DMS79 (cell line): Measurements from ENCODE around the gene NOS1AP.
"Not testable (repeated sequence)": the region's sequence is repeated elsewhere in the genome, so short reads cannot be mapped to it uniquely, and the experiment has no call there.

Source experiments
- DNase-seq: peaks from one replicate; lab custom pipeline; 2025; lab: John Stamatoyannopoulos, UW

NOS1AP gene

DNA sequence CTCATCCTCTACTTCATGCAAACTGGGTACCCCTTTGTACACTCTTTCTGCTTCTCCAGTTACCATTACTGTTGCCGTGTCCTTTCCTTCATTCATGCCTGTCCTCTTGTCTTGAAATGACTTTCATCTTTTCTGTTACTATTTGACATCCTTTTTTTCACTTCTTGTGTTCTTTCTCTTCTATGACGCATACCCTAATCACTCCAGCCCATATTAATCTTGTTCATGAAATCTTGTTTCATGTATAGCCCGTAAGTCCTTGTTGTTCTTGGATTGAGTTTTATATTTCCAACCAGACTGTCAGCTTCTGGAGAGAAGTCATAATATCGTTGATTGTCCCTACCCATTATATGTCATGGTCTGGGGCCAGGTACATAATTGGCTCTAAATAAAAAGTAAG lies 126.1 kb downstream of the NOS1AP start:
- no peak for DNase-seq

DNA sequence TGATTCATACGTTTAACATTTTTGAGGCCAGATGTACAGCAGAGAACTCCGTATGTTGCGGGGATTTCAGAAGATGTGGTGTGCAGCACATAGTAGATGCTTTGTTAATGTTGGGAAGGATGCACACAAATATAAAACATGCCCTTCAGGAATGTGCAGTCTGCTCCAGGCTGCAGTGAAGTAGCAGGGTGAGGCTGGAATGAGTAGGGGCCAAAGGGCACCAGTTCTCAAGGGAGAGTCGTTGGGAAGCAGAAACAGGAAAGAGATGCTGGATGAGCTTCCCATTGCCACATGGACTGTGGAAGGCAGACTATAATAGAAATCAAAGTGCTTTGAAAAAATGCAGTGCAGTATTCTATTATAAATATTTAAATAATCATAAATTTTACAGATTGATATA lies 126.9 kb downstream of the NOS1AP start:
- no peak for DNase-seq

DNA sequence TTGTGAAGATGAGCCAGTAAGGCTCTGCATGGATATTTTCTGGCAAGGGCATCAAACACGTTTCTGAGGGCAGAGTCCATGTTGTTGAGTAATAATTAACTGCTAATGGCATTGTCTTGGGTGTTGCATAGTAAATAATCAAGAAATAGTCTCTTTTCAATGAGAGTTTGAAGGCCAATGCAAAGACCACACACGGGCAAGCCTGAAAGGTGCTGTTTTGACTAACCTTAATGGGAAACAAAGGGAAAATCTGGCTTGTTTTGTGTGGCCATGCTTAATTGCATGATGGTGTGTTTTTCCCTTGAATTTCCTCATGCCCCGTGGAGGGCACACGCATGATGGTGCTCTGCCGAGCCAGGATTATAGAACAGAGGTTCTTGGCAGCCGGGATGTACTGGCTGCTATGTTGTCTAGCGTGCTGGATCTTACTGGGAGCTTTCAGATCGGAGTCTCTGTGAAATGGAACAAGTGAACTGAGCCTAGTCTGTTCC lies 127.6 kb downstream of the NOS1AP start:
- no peak for DNase-seq

DNA sequence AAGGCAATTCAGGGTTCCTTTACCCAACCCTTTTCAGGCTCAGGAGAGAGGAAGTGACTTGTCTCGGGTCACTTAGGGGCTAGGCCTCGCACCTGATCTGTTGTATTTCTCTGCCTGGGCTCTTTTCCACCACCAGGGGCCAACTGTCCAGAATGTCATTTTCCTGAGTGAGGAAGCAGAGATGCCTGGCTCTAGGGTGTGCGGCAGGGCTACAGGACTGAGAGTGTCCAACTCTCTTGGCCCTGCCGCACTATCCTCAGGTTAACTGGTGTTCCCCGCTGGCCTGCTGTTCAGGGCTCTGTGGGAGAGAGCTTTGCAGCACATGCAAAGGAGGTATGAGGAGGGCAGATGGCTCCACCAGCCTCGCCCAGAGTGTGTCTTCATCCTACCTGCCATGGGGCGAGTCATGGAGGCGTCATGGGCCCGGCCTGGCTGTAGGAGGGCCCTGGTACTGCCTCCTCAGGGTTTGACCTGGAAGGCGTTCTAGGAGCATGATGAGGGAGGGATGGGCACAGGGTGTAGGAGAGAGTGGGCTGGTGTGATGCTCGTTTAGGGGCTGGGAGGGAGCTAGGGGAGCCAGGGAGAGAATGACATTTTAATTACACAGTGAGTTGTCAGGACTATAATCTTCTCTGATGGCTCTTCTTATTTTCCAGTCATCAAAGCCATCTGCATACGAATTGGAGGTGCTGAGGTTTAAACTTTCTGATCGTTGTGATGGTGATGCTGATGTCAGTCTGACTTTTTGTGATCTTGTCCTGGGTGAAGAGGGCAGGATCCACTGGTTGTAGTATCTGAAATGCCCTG lies 128.3 kb downstream of the NOS1AP start:
- no peak for DNase-seq

DNA sequence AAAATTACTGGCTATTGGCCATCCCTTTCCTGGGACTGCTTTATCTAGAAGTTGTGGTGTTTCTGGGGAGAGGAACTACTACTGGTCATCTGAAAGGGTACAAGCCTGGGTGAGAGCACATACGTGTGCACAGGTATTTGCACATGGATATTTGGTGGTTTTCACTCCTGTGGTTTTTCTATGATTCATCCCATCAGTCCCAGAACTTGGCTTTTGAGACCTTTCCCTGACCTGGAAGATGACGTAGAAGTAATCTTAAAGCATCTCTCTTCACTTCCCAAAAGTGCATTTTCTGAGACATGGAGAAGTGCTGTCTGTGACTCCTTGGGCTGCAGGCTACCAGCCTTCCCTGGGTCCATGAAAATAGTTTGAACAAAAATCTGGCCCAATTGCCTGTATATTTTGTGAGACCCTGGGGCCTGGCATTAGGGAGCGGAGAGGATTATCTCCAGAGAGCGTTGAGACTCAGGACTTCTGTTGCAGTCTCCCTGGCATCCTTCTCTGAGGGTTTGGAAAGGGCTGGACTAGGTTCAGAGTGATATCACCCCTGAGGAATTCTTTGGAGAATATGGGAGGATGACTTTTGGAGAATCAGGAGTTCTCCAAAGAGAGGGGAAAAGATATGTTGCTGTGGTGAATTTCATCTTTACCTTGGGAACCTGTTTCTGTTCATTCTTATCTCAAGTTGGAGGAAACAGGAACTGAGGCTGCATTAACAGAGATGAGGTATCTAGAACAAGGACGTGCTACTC lies 130.8 kb downstream of the NOS1AP start:
- no peak for DNase-seq

DNA sequence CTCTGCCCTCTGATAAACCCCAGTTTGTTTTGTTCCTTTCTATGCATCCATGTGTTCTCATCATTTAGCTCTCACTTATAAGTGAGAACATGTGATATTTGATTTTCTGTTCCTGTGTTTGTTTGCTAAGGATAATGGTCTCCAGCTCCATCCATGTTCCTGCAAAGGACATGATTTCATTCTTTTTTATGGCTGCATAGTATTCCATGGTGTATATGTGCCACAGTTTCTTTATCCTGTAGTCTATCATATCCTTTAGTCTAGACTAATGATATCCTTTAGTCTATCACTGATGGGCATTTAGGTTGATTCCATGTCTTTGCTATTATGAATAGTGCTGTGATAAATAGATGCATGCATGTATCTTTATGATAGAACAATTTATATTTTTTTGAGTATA lies 131.6 kb downstream of the NOS1AP start:
- DNase-seq, result not testable (repeated sequence)

DNA sequence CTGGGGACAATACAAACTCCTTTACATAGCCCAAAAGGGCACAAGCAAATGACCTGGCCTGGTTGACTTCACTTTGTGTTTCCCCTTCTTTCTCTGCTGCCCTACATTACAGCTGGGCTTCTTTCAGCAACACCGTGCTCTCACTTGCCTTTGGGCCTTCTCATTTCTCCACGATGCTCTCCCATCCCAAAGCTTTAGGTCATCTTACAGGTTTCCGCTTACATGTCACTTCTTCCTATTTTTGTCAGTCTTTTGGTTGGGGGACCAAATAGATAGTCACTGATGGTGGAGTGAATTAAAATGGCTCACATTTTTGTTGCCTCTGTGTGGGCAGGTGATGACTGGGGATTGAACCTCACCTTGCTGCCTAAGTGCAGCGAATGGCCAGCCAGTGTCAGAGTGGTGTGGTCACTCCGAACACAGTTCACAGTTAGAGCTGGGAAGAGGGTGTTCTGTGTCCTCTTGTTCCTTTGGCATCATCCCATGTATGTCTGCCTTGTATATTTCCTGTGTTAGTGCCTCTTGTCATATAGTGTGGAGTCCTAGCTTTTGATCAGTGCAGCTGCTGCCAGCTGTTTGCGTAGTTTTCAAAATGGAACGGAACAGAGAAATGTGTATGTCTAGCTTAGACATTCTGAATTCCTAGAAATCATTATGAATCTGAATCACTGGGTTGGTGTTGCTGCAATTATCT lies 134.8 kb downstream of the NOS1AP start:
- no peak for DNase-seq

DNA sequence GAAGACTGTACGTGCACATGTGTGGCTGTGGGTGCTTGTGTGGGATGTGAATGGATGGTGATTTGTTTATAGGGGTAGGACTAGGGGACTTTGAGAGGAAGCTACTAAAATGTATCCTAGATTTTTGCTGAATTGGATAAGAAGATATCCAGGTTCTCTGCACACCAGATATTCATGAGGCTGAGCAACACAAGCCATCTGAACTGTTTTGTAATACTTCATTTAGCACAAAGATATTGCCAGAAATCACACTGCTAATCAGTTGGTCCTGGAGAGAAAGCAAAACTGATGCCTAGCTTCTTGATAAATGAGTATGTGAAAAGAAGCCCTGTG lies 135.3 kb downstream of the NOS1AP start:
- DNase-seq, result no peak

DNA sequence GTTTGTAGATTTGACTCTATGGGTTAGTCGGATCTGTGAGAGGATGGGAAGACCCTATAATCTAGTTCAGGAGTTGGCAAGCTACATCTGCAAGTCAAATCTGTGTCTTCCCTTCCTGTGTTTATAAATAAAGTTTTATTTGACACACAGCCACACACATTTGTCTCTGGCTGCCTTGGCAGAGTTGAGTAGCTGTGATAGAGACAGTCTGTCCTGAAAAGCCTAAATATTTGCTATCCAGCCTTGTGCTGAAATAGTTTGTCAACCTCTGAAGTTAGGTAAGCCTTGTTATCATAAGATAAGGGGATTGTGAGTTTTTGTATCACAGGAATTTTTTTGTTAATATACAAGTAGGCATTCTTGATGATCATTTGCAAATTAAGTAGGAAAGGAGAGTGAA lies 136.8 kb downstream of the NOS1AP start:
- DNase-seq, result no peak

DNA sequence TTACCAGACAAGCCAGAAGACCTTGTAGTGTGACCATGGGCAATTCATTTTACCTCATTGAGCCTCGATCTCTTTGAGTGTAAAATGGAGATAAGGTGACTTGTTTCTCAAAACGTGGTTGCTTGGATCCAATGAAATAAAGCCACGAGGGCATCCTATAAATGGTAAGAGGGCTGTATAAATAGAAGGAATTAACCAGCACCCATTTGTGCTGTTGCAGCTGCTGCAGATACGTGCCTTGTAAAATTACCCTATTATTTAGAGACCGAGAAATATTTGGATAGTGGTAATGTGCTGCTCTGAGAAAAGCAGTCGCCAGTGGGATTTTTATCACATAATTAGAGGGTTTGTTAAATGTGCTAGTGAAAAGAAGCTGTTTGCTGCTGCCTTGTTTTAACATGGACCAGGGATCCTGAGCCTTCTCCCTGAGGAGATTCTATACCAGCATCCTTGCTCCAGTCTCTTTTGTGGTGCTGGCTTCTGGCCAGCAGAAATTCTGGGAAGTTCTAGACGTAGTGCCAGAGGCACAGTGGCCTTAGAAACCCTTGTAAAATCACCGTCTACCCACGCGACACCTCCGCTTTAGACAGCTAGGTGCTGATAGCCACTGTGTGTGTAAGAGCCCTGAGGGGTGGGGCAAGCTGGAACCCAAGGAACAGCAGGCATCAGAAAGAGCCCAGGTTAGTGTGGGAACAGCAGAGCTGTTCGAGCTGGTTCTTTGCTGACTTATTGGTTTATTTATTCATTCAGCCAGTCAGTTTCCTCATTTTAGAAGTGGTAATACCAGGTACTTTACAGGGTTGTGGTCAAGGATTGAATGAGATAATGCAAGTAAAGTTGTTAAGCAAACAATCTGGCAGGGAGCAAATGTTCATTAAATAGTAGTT lies 137.5 kb downstream of the NOS1AP start:
- DNase-seq, result peak; percentile 83

DNA sequence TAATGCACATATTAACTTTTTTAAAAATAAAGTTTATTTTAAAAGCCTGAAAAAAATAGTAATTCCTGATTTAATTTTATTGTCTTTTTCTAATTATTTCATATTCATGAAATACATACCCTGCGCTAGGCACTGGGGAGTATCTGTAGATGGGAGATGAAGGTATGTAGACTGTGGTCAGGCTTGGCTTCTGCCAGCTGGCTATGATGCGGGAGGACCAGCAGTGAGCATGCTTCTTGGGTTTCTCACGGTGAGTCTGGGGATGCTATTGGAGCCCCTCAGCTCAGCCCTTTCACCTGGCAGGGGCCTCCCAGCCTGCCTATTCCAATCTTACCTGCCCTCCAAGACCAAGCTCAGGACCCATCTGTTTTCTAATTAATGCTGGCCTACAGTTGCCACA lies 138.4 kb downstream of the NOS1AP start:
- DNase-seq, result no peak

DNA sequence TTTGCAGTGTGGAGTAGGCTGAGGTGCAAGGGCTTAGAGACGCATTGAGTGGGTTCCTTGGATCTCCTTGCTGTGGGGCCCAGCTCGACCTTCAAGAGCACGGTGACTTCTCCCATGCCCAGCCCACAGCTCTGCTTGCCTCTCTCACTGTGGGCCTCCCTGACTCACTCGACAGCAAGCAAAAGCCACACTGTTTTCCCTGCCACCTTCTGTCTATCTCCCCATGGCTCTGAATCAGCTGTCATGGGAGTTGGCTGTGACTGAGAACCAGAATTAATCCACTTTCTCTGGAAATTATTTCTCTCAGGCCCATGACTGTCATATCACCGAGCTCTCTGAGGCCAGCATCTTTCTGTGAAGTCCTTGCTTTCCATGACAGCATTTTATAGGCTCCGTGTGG lies 140.7 kb downstream of the NOS1AP start:
- DNase-seq, result no peak

DNA sequence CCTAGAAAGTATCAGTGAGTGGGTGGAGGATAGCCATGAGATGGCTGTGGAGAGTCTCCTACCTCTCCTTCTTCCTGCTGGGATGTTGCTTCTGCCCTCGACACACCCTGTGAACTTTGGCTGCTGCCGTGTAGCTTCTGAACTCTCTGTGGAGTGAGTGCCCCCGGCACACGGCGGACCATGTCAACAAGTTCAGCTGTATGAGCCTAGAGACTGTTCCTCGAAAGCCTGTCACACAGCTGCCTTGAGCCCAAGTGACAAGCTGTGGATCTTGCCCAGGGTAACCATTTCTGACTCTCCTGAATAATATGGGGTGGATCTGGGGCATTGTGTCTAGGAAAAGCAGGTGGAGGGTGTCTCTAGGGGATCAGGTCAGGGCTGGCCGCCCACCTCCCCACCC lies 143.2 kb downstream of the NOS1AP start:
- no peak for DNase-seq

DNA sequence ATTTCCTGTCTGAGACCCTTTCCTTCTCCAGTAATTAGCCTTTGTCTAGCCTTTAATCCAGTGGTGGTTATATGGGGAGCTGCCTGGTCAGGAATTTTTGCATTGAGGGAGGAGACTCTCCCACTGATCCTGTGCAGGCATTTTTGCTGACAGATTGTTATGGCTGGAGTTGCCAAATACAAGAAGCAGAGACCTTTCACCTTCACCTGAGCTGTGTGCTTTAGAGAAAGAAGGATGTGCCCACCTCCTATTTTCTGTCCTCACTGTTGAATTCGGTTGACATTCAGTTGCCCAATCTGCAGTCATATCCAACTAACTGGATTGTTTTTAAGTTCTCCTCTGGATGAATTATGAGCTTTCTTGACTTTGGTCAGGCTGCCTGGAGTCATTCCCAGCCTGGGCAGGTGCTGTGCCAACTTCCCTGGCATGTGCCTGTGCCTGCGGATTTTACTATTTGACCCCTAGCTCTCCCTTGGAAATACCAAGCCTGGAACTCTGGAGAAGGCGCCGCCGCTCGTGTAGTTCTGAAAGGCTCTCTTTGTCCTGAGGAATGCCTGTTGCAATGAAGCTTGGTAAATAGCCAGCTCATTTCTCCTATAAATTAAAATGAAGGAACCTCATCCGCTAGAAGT lies 143.9 kb downstream of the NOS1AP start:
- DNase-seq, result no peak

DNA sequence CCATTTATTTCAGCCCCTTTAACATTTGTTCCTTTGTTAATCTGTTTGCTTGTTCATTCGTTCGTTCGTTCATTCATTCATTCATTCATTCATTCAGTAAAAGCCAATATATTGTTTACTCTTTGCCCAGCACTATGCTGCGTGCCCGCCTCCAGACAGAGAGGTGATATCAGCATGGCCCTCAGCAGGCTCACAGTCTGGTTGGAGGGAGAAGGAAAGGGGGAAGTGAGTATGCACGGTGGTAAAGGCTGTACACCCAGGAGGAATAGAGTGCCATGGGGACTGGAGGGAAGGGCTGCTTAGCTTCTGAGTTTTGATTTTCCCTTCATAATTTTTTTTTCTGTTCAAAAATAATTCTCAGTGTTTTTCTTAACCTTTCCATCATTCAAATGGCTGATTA lies 144.7 kb downstream of the NOS1AP start:
- DNase-seq, result no peak

DNA sequence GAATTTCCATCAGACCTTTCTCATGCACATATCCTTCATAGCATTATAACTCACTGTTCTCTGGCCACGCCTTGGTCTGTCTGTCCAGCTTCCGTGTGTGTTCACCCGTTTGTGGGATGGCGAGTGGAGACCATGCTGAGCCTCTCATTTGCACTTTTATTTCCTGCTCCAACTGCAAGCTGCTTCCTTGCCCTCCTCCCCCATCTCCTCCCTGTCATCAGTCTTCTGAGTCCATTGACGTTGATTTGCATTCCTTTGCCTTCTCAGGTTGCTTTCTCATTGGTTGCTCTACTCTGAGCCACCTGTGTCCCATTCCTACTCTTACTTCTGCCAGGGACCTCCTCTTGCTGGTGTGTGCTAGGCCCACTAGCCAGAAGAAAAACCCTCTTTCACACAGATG lies 146.4 kb downstream of the NOS1AP start:
- no peak for DNase-seq

DNA sequence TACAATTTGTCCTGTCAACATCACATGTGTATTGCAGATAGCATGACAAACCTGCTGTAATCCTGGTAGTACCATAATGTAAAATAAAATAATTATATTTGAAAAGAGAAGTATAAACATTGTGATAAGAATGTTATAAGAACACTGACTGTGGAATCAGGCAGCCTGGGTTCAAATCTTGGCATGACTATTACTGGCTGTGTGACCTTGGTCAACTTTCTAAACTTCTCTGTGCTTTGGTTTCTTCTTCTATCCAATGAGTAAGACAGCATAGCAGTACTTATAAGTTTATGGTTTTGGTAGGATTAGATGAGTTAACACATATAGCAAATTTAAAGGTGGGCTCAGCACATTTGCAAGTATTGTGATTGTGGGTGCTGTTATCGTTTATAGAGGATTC lies 147.1 kb downstream of the NOS1AP start:
- no peak for DNase-seq

DNA sequence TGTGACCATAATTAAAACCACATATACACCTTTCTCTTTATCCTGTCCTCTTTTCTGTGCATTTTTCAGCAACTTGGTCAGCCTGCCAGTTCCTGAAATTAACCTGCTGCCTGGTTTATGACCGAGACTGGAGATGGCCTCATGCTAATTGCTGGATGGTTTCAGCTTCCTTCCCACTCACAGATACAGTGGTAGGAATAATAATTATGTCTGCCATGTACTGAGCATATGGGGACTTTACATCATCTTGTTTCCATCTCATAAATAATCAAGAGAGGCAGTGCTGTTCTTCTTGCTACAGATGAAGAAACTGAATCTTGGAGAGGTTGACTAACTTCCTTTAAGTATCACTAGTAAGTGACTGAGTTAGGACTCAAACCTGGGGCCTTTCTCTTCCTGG lies 148.2 kb downstream of the NOS1AP start:
- no peak for DNase-seq

DNA sequence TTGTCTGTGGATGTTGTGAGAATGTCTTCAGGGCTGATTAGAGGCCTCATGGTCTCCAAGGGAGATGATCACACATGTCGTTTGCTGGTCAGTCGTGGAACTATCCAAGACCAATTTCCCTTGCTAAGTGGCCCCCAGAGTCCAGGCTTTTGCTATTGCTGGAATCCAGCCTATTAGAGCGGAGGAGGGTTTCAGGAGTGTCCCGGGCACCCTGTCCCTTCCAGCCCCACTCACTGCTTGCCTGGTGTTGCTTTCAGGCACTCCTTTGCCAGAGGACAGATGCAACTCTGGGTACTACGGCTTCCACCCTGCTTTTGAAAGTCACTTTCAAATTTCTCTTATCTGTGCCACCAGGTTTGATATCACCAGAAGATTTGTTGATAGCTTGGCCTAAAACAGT lies 149.1 kb downstream of the NOS1AP start:
- no peak for DNase-seq

DNA sequence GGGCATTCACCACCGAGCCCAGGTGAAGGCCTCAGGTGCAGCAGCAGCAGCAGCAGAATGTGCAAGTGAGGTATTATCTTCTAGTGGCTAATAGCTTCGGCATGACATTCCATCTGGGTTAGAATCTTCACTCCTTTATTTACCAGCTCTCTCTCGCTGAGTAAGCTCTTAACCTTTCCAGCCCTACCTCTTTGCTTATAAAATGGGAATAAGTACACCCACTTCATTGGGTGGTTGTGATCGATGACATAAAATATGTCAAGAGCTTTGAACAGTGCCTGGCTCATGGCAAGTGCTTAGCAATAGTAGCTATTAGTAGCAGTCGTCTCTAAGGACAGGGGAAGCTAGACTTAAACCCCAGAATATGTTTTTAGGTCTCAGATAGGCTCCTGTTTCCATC lies 149.5 kb downstream of the NOS1AP start:
- DNase-seq, result peak; percentile 64

DNA sequence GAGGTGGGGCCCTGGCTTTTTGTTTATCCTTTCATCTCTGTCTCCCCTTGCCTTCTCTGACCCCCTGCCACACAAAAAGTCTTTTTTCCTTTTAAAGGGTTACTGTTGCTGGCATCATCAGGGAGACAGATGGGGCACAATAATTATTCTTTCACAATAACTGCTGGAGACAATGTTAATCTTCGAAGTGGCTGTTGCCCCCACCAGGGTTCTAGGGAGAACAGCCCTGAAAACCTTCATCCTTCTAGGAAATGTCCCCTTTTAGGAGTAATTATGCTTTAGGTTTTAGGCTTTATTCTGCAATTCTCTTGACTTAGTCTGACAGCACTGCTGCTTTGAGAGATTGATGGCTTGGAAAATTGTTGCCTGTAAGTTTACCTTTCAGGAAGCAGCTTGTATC lies 150.0 kb downstream of the NOS1AP start:
- DNase-seq, result no peak
